ENCODE measurements around the gene ZNF530. TPM values are rescaled to one million over a fixed set of nuclear protein-coding genes. Genes with fewer than 3 reads are reported as not detected.

The ZNF530 gene
- total and polyA plus RNA-seq, 11 donors = 2.7 to 8.7 (median 4.9) TPM

DNA sequence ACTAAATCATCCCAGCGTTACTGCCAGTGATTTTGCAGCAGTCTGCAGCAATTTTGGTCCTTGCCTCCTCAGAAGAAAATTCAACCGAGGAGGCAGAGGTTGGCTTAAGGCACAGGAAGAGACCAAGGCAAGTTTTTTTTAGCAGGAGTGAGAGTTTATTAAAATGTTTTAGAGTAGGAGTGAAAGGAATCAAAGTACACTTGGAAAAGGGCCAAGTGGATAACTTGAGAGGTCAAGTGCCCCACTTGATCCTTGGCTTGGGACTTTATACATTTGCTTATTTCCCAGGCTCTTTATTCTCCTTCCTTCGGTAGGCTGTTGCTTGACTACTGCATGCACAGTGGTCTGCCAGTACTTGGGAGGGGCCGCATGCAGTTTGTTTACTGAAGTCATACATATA lies 11.4 kb downstream of the ZNF530 start:
- Histone ChIP-seq H3K9me3 (peaks cover 0 to 69% (median 24%) of the 10 kb centered on the region in 12 donors), H3K4me1 (peaks cover 0 to 20% (median 11%) of the 10 kb centered on the region in 12 donors), H3K27ac (no peak overlapping the region), H3K27me3 (no peaks in the 10 kb centered on the region), H3K4me3 (no peak overlapping the region), H3K36me3 (peaks cover 0 to 30% (median 14%) of the 10 kb centered on the region in 9 donors)
- intact Hi-C loops (cut with DNase I) = no loop called here
- no peak for ATAC-seq
- TF ChIP-seq POLR2A (IDR thresholded peaks at IDR 0.05) (no peak), CTCF (IDR thresholded peaks at IDR 0.05) (no peak)
- DNase-seq = no peak
- WGBS, 4 donors = 53 to 68% (median 63%) methylated on average over 4 of the region's 4 CpGs

GRCh38 chr19:57613941-57614743 lies 14.5 kb downstream of the ZNF530 start, which contains the start of gene ZNF134:
TSS of gene ZNF134 (plus strand) at chr19:57614242. CDS start at chr19:57619469, 5,227 bp downstream.
- Histone ChIP-seq H3K4me3 (peak within 1 kb of the TSS; percentile 87 to 100 (median 96)), H3K4me1 (peaks cover 0 to 41% (median 15%) of the 10 kb centered on the region in 12 donors), H3K9me3 (peaks cover 0 to 70% (median 38%) of the 10 kb centered on the region in 12 donors), H3K27ac (peak within 1 kb of the TSS; percentile 55 to 87 (median 80)), H3K36me3 (peaks cover 0 to 40% (median 27%) of the 10 kb centered on the region in 9 donors), H3K27me3 (no peaks in the 10 kb centered on the region)
- peak; percentile 93 to 97 (median 95) for DNase-seq
- WGBS, 4 donors = 2 to 6% (median 2%) methylated on average over 28 to 64 of the region's 64 CpGs
- peak; percentile 95 to 99 (median 98) for ATAC-seq
- intact Hi-C loops (cut with DNase I) = loop anchor here in 1 of 10 donors (2.0 kb wide), 1 partner anchor 19 kb away; the partner anchor contains the start of gene ZNF211
- TF ChIP-seq CTCF (IDR thresholded peaks at IDR 0.05) (peak in 9 of 12 donors; percentile 21 to 61 (median 46)), POLR2A (IDR thresholded peaks at IDR 0.05) (peak in 1 of 2 donors; percentile 46)

- Histone ChIP-seq H3K36me3 (peaks cover 0 to 52% (median 39%) of the 10 kb centered on the region in 9 donors), H3K9me3 (peaks cover 0 to 72% (median 50%) of the 10 kb centered on the region in 12 donors), H3K27ac (no peak overlapping the region), H3K4me1 (peaks cover 0 to 41% (median 15%) of the 10 kb centered on the region in 12 donors), H3K4me3 (peak overlapping the region in 9 of 12 donors; percentile 87 to 100 (median 98)), H3K27me3 (no peaks in the 10 kb centered on the region)
- intact Hi-C loops (cut with DNase I) = loop anchor here in 2 of 10 donors (2.0 to 5.0 kb wide), 2 partner anchors 17 to 72 kb away; partner anchors contain the start of gene ZNF211 (in 1 of the 2)
- ATAC-seq = no peak
- DNase-seq = no peak
- WGBS, 4 donors = 81 to 99% (median 98%) methylated on average over 3 of the region's 3 CpGs
- no peak for TF ChIP-seq CTCF (IDR thresholded peaks at IDR 0.05)
- TF ChIP-seq POLR2A (IDR thresholded peaks at IDR 0.05) = no peak
Measured at GRCh38 chr19:57615346-57615745, 15.7 kb downstream of the ZNF530 start.
